ENCODE results near the gene ZBTB5.
"Not testable (repeated sequence)": the region's sequence is repeated elsewhere in the genome, so short reads cannot be mapped to it uniquely, and the experiment has no call there.

The ZBTB5 gene, protein sequence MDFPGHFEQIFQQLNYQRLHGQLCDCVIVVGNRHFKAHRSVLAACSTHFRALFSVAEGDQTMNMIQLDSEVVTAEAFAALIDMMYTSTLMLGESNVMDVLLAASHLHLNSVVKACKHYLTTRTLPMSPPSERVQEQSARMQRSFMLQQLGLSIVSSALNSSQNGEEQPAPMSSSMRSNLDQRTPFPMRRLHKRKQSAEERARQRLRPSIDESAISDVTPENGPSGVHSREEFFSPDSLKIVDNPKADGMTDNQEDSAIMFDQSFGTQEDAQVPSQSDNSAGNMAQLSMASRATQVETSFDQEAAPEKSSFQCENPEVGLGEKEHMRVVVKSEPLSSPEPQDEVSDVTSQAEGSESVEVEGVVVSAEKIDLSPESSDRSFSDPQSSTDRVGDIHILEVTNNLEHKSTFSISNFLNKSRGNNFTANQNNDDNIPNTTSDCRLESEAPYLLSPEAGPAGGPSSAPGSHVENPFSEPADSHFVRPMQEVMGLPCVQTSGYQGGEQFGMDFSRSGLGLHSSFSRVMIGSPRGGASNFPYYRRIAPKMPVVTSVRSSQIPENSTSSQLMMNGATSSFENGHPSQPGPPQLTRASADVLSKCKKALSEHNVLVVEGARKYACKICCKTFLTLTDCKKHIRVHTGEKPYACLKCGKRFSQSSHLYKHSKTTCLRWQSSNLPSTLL

GRCh38 chr9:37465249-37466036 is at the start of gene ZBTB5:
Gene ZBTB5, minus strand, starts transcription at chr9:37465450. Its CDS starts 22,899 bp downstream, at chr9:37442551.
- peak; percentile 100 for DNase-seq

DNA sequence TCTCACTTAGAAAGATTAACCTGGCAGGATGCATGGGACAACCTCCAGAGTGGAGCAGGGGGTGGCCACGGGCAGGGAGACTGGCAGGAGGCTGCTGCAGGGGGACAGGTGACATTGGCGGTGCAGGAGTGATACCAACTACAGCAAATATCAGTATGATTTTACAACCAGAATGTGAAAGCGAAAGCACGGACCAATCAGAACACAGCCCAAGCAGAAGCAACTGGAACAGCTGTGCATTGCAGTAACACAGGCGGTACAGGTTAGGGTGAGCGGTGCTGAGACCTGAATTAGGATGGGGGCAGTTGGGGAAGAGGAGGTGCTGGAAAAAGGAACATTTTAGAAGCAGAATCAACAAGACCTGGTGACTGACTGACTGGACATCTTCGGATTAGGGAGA is 49.7 kb upstream of the ZBTB5 start:
- DNase-seq, result no peak

- DNase-seq, result not testable (repeated sequence)
These were observed 49.2 kb upstream of the ZBTB5 start for GRCh38 chr9:37514415-37514814.

- DNase-seq, result no peak
These were observed 47.2 kb upstream of the ZBTB5 start for GRCh38 chr9:37512437-37512836.

DNA sequence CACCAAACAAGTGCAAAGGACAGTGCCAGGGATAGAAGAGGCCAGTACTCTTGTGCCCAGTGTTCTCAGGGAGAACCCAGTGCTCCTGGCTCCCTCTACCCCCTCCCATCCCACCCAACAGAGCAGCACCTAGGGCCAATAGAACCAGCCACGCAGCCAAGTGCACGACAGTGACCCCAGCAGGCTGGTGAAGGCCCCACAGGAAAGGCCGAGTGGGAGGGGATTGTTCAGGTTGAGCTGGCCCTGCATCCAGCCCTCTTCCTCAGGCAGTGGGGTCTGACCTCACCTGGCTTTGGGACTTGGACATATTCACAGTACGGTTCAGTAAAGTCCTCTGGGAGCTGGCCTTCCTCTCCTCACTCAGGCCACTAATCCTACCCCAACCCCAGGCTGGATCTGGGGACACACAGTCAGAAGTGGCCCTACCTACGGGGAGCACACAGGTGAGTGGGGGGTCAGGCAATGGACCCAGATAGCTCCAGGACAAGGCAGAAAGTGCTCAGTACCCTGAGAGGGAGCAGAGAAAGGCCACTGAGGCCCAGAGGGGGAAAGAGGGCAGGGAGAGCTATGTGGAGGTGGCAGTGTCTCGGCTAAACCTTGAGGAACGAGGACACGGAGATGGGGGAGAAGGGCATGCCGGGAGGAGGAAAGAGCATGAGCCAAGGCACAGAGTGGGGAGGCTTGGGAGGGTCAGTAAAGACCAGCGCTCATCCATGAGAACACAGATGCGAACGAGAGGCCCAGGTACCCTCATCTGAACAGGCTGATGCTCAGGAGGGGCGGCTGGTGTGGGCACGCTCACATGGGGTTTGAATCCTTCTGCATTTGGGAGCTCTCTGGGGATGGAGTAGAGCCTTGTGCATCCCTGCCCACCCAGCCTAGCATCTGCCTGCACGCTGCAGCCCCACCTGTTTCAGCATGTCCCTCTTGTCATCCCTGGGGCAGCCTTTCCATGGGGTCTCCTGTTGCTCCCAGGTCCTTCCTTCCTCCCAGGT is 46.1 kb upstream of the ZBTB5 start:
- no peak for DNase-seq

GRCh38 chr9:37510053-37510452 is 44.8 kb upstream of the ZBTB5 start:
- DNase-seq, result not testable (repeated sequence)

GRCh38 chr9:37509536-37509935 is 44.3 kb upstream of the ZBTB5 start:
- DNase-seq, result no peak

- no peak for DNase-seq
These were observed 43.6 kb upstream of the ZBTB5 start for GRCh38 chr9:37508834-37509206.

DNA sequence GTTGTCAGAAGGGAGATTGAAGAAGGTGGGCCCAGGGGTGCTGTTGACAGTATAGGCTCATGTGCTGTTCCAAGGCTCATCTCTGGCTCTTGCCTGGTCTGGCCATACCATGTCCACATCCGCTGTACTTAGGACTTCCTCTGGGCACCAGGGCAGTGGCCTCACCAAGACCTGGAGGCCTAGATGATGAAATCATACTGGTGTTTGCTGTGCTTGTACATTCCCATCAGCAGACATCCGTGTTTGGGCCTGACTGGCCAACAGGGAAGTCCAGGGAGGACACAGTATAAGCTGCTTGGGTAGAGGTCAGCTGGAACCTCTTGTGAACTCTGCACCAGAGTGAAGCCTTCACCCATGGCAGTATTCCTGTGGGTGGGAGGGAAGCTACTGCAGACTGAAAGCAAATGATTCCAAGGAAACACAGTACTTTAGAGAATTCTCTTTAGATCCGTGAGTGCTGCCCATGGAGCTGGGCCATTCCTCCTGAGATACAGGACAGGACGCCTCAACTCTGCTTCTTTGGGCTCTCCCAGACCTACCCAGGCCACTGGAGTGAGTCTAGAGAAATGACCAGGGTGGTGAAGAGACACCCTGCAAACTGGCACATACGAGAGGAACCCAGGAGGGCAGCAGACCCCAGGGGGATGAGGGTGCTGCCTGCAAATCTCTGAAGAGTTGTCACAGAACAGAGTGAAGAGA is 43.0 kb upstream of the ZBTB5 start:
- DNase-seq, result no peak

- no peak for DNase-seq
These were observed 42.4 kb upstream of the ZBTB5 start for GRCh38 chr9:37507566-37508134.

- DNase-seq, result no peak
These were observed 39.4 kb upstream of the ZBTB5 start for GRCh38 chr9:37504605-37505004.

- DNase-seq, result no peak
These were observed 38.5 kb upstream of the ZBTB5 start for GRCh38 chr9:37503736-37504135.

DNA sequence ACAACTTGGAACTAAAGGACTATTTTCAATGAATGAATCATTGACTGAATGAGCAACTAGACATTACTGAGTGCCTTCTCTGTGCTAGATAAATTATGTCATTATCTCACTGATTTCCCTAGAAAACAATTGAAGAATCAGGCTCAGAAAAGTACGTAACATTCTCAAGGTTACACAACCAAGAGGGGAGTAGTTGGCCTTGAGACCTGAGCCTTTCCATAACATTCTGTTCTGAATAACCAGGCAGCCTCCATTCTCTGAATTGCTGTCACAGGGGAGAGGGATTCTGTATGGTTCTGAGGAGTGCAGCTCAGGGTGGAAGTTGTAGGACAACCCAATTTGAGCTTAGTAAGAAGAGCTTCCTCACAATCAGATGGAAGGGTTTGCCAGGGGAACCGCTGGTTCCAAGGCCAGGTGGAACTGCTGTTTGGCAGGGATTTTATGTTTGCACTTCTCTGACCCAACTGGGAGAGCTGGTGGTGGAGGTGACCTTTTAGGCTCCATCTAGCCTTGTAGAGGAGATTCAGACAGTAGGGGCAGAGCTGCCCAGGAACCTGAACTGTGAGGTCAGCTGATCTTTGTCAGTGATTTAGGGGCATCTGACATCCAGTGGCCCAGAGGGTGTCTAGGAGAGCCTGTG is 36.8 kb upstream of the ZBTB5 start:
- DNase-seq, result no peak

DNA sequence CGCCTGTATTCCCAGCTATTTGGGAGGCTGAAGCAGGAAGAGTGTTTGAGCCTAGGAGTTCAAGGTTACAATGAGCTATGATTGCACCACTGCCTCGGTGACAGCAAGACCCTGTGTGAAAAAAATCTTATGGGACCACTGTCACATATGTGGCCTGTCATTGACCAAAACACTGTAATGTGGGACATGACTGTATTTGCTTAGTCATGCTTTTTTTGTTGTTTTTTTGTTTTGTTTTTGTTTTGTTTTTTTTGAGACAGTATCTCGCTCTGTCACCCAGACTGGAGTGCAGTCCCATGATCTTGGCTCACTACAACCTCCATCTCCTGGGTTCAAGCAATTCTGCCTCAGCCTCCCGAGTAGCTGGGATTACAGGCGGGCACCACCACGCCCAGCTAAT is 34.0 kb upstream of the ZBTB5 start:
- DNase-seq, result no peak

DNA sequence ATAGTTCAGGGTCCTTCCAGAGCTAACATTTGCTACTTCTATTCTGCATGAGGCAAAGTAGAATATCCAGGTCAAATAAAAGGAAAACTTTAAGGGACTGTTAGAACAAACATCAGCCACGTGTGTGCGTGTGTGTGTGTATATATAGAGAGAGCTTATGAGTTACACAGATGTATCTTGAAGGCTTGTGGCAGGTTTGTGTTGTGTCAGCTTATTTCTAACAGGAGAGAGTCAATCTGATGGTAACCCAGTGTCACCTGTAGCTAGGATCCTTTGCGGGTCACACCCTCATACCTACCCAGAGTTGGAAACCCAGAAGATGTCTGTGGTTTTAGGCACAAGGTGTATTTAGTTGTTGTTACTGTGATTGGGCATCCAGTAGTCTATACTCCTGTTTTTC is 33.2 kb upstream of the ZBTB5 start:
- DNase-seq, result no peak

GRCh38 chr9:37497320-37497719 is 32.1 kb upstream of the ZBTB5 start:
- DNase-seq, result no peak

DNA sequence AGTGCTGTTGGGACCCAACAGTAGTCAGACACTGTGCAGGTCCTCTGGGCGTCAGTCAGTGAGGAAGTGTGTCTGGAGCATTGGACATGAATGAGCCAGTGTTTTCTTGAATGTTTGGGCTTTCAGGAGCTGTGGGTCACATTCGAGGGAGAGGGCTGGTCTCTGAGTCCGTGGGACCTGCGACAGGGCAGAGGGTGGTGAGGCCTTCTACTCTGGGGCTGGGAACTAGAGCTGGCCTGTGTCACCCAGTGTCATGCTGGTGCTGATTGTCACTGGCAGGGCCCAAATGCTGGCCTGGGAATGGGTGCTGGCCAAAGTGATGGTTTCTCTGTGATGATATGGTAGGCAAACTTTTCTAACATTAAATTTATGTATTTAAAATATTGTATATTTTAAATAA is 30.8 kb upstream of the ZBTB5 start:
- DNase-seq, result no peak

GRCh38 chr9:37495571-37495970 is 30.3 kb upstream of the ZBTB5 start:
- no peak for DNase-seq

DNA sequence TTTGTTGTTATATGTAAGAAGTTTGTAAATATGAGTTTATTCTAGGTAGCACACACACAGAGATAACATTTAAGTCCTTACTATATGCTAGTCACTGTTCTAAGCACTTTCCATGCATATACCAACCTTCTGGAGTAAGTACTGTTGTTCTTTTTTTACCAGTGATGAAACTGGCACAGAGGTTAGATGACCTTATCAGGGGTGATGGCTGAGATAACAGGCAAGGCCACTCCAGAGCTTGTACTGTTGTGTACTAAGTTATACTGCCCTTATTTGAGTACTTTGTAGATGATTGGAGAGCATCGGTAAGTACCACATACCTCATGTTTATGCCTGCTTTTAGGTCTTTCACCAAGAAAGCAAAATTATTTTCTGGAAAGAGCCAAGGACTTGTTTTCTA is 26.7 kb upstream of the ZBTB5 start:
- no peak for DNase-seq

DNA sequence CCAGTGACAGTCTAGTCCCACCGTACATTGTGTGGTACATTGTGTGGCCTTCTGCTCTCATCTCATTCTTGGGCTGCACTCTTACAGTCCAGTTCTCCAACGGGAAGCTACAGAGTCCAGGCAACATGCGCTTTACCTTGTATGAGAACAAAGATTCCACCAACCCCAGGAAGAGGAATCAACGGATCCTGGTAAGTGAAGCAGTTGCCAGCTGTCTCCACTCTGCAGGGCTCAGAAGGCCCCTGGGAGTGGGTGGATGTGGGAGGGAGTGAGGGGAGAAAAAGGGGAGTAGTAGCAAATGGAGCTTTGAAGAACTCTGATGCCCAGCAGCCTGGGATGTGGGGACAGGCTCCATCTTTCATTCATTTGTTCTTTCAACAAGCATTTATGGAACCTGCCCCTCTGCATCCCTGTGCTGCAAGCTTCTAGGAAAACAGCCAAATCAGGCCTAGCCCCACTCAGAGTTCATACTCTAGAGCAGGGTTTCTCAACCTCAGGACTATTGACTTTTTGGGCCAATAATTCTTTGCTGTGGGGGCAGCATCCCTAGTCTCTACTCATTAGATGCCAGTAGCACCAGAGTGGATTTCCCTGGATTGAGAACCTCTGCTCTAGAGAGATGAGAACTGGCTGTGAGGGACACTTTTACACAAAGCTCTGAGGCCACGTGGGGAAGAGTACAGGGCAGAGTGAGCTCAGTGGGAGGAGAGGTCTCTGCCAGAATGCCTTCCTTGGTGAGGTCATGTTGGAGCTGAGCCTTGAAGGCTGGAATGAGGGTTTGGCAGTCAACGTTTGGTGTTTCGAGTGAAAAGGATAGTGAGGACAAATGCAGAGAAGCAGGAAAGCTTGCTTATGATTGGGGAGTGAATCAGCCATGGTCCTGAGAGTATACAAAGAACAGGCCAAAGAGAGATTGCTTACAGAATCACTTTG is 21.6 kb upstream of the ZBTB5 start:
- DNase-seq, result no peak

Data from NCI-H1092 (cell line).